Measurements from ENCODE around the gene LETMD1. TPM values are rescaled to one million over a fixed set of nuclear protein-coding genes. Genes with fewer than 3 reads are reported as not detected.
"Not testable (repeated sequence)": the region's sequence is repeated elsewhere in the genome, so short reads cannot be mapped to it uniquely, and the experiment has no call there.

The LETMD1 gene, protein sequence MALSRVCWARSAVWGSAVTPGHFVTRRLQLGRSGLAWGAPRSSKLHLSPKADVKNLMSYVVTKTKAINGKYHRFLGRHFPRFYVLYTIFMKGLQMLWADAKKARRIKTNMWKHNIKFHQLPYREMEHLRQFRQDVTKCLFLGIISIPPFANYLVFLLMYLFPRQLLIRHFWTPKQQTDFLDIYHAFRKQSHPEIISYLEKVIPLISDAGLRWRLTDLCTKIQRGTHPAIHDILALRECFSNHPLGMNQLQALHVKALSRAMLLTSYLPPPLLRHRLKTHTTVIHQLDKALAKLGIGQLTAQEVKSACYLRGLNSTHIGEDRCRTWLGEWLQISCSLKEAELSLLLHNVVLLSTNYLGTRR
- total RNA-seq = 35.2 and 39.9 TPM in 2 replicates

DNA sequence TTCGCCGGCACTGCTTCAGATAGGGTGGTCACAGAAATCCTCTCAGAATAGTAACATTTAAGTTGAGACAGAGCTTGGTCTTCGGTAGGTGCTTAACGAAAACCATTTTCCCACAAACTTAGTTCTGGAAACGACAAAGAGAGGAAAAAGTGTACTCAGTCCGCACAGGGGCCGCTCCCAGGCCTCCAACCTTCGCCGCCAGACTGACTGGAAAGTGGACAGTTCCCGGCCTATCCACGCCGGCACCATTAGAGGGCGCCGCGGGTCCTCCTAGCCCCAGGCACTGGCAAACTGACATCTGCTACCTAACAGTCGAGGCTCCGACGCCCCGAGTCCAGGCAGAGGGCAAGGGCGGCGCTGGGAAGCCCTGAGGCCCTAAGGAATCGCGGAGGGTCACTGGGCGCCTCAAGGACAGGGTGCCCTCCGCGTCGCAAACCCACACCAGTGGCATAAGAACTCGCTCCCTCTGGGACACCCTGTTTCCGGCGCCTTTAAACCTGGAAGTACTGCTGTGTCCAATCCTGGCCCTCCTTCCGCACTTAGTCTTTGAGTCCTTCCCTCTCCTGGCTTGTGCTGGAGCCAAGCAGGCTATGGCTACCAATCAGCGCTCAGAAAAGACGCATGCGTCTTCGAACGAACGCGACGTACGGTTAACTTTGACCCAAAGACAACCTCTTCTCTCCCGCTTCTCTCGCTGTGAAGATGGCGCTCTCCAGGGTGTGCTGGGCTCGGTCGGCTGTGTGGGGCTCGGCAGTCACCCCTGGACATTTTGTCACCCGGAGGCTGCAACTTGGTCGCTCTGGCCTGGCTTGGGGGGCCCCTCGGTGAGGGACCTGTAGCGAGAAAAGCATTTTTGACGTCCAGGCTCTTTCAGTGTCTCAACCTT lies at the start of gene LETMD1:
Gene LETMD1 (plus strand): TSS at position 673 of the 886 bp plus-strand sequence. CDS start 30 bp downstream, at position 703.
- peak; percentile 99 for DNase-seq

DNA sequence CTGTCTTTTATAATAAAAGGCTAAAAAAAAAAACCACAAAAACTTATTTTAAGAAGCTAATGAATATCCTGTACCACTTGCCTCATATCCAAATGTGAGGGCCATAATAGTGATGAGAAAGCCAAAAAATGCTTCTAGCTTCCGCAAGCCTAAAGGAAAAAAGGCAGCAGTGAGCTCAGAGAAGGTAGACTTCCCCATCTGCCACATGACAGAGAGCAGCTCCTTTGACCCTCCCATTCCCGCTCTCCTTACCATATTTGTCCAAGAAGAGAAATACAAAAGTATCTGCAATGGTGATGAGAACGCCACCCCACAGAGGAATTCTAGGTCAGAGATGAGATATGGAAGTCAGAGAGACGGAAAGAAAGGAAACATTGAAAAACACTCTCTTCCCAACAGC lies 49.0 kb upstream of the LETMD1 start:
- no peak for DNase-seq

DNA sequence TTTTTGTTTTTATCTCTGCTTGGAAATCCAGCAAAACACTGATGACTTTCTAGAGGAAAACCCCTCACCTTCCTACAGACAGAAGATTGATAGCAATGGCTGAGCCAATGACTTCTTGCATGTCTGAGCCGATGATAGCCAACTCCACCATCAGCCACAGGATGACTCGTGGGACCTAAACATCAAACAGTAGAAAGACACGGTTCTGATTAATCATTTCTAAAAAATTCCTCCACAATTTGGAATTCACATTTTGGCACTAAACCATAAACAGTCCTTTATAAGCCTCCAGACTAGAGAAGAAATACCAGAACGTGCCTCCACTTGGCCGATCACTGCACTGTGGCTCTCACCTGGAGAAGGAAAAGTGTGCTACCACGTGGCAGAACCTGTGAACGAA lies 47.9 kb upstream of the LETMD1 start:
- DNase-seq = no peak

DNA sequence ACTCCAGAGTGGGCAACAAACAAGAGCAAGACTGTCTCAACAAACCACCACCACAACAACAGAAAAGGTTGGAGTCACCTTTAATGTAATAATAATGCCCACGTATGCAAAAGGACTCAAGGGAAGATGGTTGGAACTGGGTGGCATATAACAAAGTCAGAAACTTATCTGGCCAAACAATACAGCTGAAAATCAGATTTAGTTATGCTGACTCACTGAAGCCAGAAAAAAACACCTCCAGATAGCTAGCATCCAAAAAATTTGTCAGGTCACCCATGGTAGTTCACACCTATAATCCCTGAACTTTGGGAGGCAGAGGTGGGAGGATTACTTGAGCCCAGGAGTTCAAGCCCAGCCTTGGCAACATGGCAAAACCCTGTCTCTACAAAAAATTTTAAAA lies 46.3 kb upstream of the LETMD1 start:
- no peak for DNase-seq

DNA sequence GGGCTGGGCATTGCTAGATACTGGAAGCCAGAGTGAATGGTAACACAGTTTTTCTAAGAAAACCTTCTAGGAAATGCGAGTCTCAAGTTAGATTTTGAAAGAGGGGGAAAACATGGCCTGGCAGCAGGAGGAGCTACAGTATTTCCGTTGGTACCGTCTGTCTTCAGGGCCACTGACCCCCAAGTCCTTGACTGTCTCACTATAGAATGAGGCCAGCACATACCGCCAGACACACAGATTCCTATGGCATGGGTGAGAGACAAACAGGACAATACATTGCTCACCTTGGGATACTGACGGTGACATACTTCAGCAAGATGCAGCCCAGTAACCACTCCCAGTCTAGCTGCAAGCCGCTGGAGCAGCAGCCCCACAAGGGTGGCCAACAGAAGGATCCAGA lies 43.6 kb upstream of the LETMD1 start:
- no peak for DNase-seq

DNA sequence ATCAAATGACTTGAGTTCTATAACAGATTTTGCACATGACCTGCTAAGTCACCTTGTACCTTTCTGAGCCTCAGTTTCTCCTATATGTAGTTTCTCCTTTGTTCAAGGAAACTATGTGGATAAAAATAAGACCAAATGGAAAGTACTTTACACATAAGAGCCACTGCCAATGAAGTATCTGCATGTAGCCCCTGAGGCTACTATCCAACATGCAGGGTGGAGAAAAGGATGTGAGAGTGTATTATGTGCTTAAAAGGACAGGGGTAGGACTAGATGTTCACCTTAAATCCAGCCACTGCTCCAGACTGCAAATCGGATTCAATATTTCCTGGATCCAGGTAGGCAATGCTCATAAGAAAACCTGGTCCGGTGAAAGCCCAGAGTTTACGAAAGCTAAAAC lies 43.1 kb upstream of the LETMD1 start:
- DNase-seq = no peak

DNA sequence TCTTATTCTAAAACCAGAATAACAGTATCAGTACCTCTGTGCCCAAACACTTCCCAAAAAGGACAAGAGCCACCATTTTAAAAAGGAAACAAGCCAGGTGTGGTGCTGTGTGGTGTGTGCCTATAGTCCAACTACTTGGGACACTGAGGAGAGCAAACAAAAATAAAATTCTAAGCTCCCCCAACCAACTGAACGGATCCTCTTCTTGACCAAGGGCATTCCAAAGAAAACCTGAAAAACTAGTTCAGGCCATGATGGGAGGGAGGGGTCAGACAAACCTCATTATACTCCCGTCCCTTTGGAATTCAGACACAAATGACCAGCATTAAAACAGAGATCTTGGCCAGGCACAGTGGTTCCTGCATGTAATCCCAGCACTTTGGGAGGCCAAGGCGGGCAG lies 42.5 kb upstream of the LETMD1 start:
- DNase-seq = no peak

DNA sequence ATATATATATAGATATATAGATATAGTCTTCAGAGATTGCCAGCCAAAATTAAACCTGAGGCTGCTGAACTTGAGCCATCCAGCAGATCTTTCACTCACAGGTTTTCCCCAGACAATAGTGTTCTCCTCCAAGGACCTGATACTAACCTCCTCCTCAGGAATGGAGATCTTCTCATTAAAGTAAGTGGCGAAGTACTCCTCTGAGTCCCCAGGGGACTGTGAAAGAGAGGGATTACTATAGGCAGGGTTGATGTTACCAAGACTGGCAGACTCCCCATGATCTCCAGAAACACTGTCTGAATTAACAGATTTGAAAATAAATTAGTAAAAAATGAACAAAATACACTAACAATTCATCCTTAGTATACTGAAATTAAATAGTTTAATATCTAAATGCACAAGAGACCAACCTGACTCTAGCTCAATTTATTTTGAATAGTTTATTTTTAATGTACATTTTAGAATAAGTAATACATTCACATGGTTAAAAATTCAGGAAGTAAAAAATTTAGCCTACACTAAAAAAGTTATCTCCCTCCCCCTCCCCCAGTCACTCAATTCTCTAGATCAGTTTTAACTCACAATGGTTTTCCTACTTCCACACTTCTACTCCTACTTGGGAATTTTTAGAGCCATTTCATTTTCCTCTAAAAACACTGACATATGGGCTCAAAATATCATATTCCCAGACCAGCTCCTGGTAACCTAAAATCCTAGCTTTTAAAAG lies 39.6 kb upstream of the LETMD1 start:
- no peak for DNase-seq

DNA sequence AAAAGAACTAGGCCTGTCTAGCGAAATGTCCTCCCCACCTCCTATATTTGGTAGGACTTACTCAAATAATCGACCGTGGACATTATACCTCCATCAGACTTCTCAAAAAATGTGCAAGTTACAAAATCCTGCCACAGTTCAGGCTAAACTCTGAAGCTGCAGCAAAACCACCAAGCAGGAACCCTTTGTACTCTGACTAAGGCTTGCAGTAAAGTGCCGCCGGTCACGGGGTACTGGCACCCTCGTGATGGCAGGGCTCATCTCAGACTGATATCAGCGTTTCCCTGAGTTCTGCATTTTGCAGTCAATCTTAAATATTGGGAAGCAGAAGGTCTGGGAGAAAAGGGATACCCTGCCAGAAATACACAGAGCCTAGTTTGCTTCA lies 39.1 kb upstream of the LETMD1 start:
- DNase-seq = no peak

DNA sequence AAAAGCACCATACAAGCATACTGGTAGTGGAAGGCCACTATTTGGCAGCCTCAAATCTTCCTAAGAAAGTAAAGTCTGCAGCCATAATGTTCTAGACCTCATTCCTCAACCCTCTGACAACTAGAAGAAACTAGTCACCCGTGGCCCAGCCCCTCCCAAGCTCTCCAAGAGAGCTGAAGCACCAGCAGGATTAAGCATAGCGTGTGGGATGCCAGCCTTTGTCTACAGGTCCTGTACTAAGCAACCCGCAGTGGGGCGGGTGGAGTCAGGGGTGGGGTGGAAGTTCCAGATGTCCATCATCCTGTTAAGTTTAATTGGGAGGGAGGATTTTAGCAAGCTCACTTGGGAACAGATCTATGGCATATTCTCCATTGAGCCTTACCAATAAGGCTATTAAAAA lies 36.2 kb upstream of the LETMD1 start:
- DNase-seq = no peak

DNA sequence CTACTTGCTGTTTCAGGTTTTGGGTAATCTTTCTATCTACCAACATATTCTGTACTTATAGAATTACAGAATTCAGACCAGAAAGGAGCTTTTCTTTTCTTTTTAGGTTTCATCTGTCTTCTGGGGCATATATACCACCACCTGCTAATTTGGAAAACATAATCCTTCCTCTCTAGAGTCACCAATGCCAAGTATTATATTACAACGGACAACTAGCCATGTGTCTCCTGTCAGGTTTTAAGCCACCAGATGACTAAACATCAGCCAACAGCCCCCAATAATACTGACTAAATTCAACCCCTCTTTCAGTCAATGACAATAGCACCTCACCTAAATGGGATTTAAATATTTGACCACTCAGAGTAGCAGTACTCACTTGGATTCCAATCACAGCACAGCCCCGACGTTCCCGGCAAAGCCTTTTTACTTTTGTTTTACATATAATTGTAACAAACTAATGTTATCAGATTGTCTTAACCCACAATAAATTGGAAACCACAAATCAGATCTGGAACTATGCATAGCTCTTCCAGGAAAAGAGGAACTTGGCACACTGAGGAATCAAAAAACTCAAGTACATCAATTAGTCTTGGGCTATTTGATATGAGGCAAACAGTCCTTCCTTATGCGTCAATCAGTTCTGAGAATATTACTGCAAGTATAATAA lies 35.4 kb upstream of the LETMD1 start:
- DNase-seq = no peak

DNA sequence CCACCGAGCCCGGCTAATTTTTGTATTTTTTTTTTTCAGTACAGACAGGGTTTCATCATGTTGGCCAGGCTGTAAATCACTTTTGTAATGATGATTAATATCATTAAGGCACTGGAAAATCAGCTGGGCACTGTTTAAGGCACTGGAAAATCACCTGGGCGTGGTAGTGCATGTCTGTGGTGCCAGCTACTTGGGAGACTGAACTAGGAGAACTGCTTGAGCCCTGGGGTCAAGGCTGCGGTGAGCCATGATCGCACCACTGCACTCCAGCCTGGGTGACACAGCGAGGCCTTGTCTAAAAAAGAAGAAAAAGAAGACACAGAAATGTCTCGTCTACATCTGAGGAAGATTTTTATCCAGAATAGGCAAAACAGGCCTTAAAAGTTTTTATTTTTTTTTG lies 34.7 kb upstream of the LETMD1 start:
- no peak for DNase-seq

DNA sequence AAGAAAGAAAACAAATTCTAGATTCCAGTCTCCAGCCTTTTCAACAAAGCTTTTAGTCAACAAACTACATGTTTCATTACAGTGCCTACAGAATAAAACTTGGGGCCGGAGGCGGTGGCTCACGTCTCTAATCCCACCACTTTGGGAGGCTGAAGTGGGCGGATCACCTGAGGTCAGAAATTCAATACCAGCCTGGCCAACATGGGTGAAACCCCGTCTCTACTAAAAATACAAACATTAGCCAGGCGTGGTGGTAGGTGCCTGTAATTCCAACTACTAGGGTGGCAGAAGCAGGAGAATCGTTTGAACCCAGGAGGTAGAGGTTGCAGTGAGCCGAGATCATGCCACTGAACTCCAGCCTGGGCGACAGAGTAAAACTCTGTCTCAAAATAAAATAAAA lies 33.7 kb upstream of the LETMD1 start:
- DNase-seq = not testable (repeated sequence)

DNA sequence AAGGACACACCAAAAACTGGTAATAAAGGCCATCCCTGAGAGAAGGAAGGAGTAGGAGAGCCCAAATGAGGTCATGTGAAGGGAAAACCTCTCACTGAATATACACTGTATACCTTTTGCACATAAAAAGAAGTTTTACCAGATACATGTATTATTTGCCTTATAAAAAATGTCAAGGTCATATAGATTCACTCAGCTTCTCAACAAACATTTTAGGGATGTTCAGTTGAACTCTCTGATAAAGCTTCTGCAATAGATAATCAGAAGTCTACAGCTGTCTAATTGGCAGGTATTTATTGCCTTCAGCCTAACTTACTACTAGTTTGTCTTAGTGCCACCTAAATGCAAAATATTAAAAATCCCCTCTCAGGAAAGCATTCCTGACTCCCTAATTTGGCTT lies 30.7 kb upstream of the LETMD1 start:
- no peak for DNase-seq

DNA sequence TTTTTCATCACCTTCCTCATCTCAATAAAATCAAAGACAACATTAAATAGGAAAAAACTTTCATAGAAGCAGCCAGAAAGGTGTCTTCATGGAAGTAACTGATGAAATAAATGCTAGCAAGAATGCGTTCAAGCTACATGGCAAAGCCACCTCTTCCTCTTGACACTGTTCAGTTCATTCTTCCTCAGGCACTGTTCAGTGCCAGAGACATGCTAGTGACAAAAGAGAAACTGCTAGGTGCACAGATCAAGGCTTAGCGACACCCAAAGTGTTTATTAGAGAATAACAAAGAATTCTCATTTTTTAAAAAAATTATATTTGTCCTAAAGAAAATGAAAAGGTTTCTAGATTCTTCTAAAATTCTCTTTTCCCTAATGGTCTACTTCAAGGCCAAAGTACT lies 29.2 kb upstream of the LETMD1 start:
- no peak for DNase-seq

DNA sequence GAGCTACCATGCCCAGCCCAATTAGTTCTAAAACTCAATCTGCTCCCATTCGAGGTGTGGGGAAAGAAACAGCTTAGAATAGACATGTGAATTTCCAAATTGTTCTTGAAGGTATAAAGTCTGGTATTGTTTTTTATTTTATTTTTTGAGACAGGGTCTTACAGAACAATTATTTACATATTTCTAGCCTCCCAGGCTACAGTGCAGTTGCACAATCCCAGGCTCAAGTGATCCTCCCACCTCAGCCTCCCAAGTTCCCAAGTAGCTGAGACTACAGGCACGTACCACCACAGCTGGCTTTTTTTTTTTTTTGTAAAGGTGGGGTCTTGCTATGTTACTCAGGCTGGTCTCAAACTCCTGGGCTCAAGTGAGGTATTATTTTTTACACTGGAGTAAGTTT lies 28.2 kb upstream of the LETMD1 start:
- no peak for DNase-seq

DNA sequence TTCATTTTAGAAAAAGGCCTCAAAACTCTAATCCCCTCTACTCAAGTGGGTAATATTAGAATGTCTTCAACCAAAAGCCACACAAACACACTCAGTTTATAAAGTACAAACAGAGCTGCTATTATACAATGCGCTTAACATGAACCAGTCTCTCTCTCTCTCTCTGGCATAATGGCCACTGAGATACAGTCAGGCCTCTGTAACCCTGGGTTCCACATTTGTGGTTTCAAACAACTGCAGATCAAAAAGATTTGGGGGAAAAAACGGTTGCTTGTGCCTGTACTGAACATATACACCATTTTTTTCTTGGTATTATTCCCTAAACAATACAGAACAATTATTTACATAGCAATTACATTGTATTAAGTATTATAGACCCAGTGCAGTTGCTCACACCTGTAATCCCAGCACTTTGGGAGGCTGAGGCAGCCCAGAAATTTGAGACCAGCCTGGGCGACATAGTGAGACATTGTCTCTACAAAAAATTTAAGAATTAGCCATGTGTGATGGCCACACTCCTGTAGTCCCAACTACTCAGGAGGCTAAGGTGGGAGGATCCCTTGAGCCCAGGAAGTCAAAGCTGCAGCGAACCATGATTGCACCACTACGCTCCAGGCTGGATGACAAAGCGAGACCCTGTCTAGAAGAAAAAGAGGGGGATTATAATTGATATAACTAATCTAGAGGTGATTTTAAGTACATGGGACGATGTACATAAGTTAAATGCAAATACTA lies 27.5 kb upstream of the LETMD1 start:
- no peak for DNase-seq

DNA sequence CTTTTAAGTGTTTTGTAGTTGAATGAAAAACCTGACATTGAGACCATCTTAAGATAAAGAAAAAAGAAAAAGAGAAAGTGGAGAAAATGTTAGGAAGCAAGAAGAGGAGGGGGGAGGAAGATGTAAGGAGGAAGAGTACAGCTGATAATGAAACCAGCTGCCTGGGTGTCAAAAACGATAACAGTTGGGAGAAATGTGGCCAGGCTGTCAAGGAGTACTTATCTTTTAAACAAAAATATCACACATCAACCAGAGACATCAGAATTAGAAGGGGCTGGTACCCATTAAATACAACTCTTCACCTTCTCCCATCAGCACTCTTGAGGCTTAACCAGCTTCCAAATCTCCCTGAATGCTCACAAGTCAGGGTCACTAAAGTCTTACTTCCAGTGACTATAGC lies 26.4 kb upstream of the LETMD1 start:
- DNase-seq = peak; percentile 16

DNA sequence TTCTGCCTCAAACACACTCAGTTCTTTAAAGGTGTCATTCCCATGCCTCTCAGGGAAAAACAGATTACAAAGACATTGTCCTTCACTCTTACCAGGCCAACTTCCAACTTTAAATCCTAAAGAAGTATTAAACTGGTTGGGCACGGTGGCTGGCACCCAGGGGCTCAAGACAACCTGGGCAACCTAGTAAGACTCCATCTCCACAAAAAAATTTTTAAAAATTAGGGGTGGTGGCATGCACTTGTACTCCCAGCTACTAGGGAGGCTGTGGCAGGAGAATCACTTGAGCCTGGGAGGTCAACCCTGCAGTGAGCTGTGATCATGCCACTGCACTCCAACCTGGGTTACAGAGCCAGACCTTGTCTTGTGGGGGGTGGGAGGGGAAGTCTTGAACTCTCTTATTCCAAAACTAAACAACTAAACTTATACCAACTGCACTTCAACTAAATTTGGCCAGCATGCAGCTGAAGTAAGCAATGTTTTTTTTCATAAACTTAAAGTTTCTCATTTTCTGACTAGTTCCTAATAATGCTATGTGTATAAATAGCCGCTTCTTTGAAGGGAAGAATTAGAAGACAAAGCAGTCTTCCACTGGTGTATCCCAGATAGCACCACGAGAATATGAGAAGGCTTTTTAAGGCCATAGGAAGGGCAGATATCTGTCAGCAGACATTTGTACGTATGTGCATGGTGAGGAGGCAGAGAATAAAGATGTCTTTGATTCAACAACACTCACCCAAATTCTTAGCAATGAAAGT lies 24.3 kb upstream of the LETMD1 start:
- no peak for DNase-seq

DNA sequence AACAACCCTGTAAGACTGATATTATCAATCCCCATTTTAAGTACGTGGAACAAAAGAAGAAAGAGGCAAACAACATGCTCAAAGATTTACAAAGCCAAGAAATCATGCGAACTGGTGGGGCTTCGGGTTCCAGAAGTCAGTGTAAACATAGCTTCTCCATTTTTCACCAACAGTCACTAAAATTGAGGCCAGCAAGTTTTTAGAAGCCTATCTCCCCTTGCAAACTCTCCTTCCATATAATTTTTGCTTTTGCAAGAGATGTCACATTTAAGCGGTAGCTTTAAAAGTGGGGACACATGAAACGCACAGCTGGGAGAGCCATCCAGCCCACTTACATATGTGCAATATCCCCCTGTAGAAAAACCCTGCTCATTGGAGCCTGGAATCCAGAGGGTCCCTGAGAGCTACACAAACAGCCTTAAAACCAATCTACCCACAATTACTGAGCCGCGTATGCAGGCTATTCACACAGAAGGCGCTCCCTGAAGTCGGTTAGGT lies 22.7 kb upstream of the LETMD1 start:
- DNase-seq = peak; percentile 8

Data from dermis blood vessel endothelial cell (primary cell).